Mucosa of descending colon (tissue), 3 donors: ENCODE data around the gene DCAF11. TPM values are rescaled to one million over a fixed set of nuclear protein-coding genes. Genes with fewer than 3 reads are reported as not detected.

Experiments
- ATAC-seq: fragments of 200-7000 bp; cut with Tn5 transposase; one replicate; pipeline ENCODE4 v1.9.1; 2020; ENCODE audit warnings: mild to moderate bottlenecking, moderate library complexity
- DNase-seq, 3 donors: peaks; one replicate each; pipeline ENCODE4 v3.0.0-alpha.2; 2020
- H3K36me3 ChIP-seq: fragments of 200-600 bp; one replicate; pipeline ENCODE4 v1.8.0; 2021; ENCODE audit warnings: low read depth, mild to moderate bottlenecking
- H3K4me1 ChIP-seq: fragments of 200-600 bp; one replicate; pipeline ENCODE4 v1.8.0; 2021; ENCODE audit warnings: low read depth, mild to moderate bottlenecking
- H3K4me3 ChIP-seq: fragments of 200-600 bp; one replicate; pipeline ENCODE4 v1.8.0; 2021; ENCODE audit warnings: mild to moderate bottlenecking
- H3K9me3 ChIP-seq: fragments of 200-600 bp; one replicate; pipeline ENCODE4 v1.8.0; 2021; ENCODE audit warnings: mild to moderate bottlenecking
- CTCF ChIP-seq: fragments of 200-600 bp; IDR thresholded peaks from one replicate; pipeline ENCODE4 v1.8.0; 2022; ENCODE audit warnings: antibody characterized with exemption, mild to moderate bottlenecking
- intact Hi-C, 2 donors: fragments of 100-400 bp; cut with DNase I in 1 of 2; cut with micrococcal nuclease in 1 of 2; formaldehyde crosslinking; loops; one replicate each; pipeline versions ENCODE4 v1.11.0 to v1.11.1; 2022; cut with DNase I, micrococcal nuclease
- total RNA-seq, 3 donors: library from RNA; stranded (reverse); fragmentation: NEBNext Ultra II Directional in 2 of 3; extraction: Animal tissue kit (Norgen Biotek cat#: 25700) in 2 of 3; gene quantifications; one replicate each; pipeline versions ENCODE4 v1.2.1 to v1.2.4, GENCODE V29; 2021 to 2023
- donor health status: DM: no; HTN: no; CAD: no; lungs with moderate emphysema.
- donor health status: DM: no; HTN: no; CAD: no.
- donor health status: DM: no; HTN: yes; CAD: no.

Gene DCAF11
- total RNA-seq, 3 donors from 2014 or later: 65.8 to 101 (median 84.9) TPM

- TF ChIP-seq CTCF: no peak
- no peak for ATAC-seq
- no peak for DNase-seq
- no peaks in the 10 kb centered on the region for H3K9me3 ChIP-seq
- no peaks in the 10 kb centered on the region for H3K36me3 ChIP-seq
- intact Hi-C loops: no loop called here
- peaks cover 35% of the 10 kb centered on the region for H3K4me1 ChIP-seq
- H3K4me3 ChIP-seq: peak overlapping the region; percentile 98
These were observed 22.3 kb downstream of the DCAF11 start for GRCh38 chr14:24136684-24137528.

- ATAC-seq (no peak), DNase-seq (no peak)
- Histone ChIP-seq H3K9me3 (no peaks in the 10 kb centered on the region), H3K36me3 (no peaks in the 10 kb centered on the region), H3K4me1 (peaks cover 43% of the 10 kb centered on the region), H3K4me3 (no peak overlapping the region)
- TF ChIP-seq CTCF: no peak
- intact Hi-C loops: no loop called here
These were observed 23.2 kb downstream of the DCAF11 start for GRCh38 chr14:24137529-24138395.

- H3K4me1 ChIP-seq: peaks cover 44% of the 10 kb centered on the region
- intact Hi-C loops: no loop called here
These were observed 24.1 kb downstream of the DCAF11 start for GRCh38 chr14:24138396-24139271.

GRCh38 chr14:24139272-24139934, 24.8 kb downstream of the DCAF11 start:
- Histone ChIP-seq H3K36me3 (no peaks in the 10 kb centered on the region), H3K4me1 (peaks cover 44% of the 10 kb centered on the region), H3K9me3 (no peaks in the 10 kb centered on the region), H3K4me3 (no peak overlapping the region)
- ATAC-seq (no peak), DNase-seq (no peak)
- intact Hi-C loops: no loop called here
- no peak for TF ChIP-seq CTCF

More at GRCh38 chr14:24138396-24139271, 24.1 kb downstream of the DCAF11 start:
- no peak for DNase-seq
- no peaks in the 10 kb centered on the region for H3K9me3 ChIP-seq
- H3K36me3 ChIP-seq: no peaks in the 10 kb centered on the region
- no peak for TF ChIP-seq CTCF
- ATAC-seq: no peak
- H3K4me3 ChIP-seq: no peak overlapping the region
